Testis (tissue), 2 donors: ENCODE results near the gene GCC2.
"Not testable (repeated sequence)": the region's sequence is repeated elsewhere in the genome, so short reads cannot be mapped to it uniquely, and the experiment has no call there.

Source experiments
- CTCF ChIP-seq, 3 experiments: fragments of 450-650 bp in 2 of 3; fragments of 200-600 bp in 1 of 3; sonication (generic) in 1 of 3; IDR thresholded peaks; one replicate each; pipeline ENCODE4 v1.5.1; 2016 to 2019; ENCODE audit warnings: antibody characterized with exemption in 3 of 3, mild to moderate bottlenecking in 2 of 3, moderate library complexity in 1 of 3
- POLR2A ChIP-seq: fragments of 450-650 bp; IDR thresholded peaks from one replicate; pipeline ENCODE4 v1.6.1; 2017; ENCODE audit warnings: antibody characterized with exemption, mild to moderate bottlenecking, moderate library complexity

DNA sequence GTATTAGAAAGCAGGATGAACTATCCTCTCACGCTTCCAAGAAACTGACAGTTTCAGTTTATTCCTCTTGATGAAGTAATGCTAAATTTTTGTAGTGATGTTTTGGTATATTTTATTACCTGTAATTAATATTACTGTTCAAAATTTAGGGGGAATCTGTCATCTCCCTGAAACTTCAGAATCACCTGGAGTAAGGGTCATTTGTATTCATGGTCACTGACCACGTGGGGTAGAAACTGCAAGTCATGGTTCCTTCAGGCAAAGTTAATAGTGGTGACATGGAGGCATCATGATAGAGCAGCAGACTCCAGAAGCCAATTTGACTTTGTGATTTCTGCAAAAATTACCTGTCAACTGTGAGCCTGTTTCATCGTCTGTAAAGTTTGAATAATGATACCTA, 47.2 kb downstream of the GCC2 start:
- not testable (repeated sequence) for TF ChIP-seq CTCF (IDR thresholded peaks at IDR 0.05); POLR2A
